ENCODE measurements around the gene SH3D19.
"Not testable (repeated sequence)": the region's sequence is repeated elsewhere in the genome, so short reads cannot be mapped to it uniquely, and the experiment has no call there.

Gene SH3D19

DNA sequence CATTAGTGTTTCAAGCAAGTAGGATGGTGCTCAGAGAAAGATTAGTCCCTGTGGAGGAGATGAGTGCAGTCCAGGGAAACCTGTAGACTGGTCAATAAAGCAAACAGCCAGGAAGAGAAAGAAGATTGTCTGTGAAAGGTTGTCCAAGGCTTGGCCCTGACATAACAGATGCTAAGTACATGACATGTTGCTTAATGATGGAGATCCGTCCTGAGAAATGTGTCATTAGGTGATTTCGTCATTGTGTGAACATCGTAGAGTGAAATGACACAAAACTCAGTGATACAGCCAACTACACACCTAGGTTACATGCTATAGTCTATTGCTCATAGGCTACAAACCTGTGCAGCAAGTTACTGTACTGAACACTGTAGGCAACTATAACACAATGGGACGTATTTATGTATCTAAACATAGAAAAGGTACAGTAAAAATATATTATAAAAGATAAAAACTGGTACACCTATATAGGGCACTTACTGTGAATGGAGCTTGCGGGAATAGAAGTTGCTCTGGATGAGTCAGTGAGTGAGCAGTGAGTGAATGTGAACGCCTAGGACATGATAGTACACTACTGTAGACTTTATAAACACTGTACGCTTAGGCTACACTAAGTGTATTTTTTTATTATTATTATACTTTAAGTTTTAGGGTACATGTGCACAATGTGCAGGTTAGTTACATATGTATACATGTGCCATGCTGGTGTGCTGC is 57.4 kb downstream of the SH3D19 start:
- no peak for DNase-seq

DNA sequence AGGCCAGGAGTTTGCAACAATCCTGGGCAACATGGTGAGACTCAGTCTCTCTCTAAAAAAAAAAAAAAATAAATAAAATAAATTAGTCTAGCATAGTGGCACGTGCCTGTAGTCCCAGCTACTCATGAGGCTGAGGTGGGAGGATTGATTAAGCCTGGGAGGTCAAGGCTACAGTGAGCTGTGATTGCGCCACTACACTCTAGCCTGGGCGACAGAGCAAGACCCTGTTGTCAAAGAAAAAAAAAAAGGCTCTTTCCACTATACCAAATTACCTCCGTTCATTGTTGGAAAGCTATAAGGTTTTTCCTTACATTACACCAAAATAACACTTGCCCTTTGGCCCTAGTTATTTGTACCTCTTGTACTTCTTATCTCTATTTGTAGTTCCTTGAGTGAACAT is 58.3 kb downstream of the SH3D19 start:
- DNase-seq = no peak

DNA sequence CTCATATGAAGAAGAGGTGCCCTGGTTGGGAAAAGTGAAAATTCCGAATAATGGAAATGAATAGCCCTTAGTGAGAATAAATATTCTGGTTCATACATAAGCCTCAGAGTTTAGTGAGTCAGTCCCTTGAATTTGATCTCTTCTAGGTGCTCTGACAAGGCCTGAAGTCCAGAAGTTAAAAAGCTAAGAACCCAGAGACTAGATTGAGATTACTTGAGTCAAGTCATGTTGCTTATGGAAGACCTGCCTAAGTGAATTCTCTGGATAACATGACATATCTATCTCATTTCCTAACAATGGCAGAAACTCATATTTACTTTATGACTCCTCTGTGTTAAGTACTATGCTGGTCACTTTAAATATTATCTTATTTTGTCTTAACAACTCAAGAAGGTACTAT is 58.9 kb downstream of the SH3D19 start:
- DNase-seq = no peak

DNA sequence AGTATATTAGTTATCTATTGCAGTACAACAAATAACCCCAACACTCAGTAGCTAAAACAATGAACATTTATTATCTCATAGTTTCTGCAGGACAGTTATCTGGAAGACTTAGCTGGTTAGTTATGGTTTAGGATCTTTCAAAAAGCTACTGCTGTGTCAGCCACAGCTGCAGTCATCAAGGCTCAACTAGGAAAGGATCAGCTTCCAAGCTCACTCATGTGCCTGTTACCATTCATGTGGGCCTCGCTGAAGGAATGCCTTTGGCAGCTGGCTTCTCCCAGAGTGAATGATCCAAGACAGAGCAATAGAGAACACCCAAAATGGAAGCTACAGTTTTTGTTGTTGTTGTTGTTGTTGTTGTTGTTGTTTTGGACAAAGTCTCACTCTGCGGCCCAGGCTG is 62.0 kb downstream of the SH3D19 start:
- DNase-seq = no peak

DNA sequence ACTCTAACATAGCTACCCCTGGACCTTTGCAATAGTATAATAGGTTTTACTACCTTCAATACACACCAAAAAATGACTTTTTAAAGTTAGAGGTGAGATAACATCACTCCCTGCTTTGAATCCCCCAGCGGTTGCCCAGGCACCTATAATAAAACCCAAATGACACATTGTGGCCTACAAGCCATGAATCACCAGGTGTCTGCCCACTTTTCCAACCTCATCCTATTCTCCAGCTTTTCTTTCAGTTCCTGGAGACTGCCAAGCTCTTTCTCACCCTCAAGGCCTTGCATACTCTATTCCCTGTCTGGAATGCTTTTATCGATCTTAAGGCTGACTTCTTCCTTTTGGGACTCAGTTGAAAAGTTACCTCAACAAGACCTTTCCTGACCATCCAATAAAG is 64.9 kb downstream of the SH3D19 start:
- DNase-seq = no peak

DNA sequence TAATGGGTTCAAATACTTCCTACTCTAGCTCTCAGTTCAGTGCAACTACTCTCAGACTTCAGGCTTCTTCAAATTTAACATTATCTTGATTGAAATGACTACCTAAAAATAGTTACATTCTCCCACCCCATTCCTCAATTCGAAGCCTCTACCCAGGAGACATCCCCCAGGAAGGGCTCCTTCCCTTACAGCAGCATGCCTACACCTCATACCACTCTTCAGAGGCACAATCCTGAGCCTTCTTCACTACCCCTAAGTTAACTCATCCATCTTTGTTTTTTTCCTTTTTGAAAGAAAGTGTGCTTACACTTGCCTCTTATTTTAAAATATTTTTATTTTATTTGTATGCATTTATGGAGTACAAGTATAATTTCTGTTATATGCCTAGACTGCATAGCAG is 65.7 kb downstream of the SH3D19 start:
- DNase-seq = no peak

DNA sequence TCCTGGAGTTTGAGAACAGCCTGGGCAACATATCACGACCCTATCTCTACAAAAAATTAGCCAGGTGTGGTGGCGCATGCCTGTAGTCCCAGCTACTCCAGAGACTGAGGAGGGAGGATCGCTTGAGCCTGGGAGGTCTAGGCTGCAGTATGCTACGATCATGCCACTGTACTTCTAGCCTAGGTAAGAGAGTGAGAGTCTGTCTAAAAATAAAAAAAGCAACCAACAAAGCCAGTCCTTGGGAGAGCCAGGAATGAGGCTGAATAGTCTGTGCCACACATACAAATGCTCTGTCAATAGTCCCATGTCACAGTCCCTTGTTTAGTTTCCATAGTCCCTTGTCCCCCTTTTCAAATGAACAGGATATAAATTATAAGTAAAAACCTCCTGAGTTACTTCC is 67.7 kb downstream of the SH3D19 start:
- no peak for DNase-seq

DNA sequence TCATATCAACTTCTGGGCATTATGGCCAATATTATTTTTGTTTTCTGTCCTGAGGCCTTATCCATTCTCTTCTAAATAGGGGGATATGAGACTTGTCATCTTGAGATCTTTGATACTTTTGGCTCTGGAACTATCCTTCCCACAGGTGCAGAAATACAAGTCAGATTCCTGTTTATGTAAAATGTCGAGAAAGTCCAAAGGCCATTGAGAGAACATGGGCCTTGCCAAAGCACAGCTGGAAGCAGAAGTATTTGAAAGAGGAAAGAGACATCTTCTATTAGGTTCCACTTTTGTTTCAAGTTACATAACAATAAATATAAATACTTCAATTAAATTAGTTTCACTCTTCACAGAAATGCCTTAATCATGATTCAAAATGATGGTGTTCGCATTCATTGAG is 69.3 kb downstream of the SH3D19 start:
- DNase-seq = no peak

DNA sequence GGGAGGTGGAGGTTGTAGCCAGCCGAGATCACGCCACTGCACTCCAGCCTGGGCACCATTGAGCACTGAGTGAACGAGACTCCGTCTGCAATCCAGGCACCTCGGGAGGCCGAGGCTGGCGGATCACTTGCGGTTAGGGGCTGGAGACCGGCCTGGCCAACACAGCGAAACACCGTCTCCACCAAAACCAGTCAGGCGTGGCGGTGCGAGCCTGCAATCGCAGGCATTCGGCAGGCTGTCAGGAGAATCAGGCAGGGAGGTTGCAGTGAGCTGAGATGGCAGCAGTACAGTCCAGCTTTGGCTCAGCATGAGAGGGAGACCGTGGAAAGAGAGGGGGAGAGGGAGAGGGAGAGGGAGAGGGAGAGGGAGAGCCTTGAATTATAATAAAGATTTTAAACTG is 69.7 kb downstream of the SH3D19 start:
- DNase-seq = not testable (repeated sequence)

DNA sequence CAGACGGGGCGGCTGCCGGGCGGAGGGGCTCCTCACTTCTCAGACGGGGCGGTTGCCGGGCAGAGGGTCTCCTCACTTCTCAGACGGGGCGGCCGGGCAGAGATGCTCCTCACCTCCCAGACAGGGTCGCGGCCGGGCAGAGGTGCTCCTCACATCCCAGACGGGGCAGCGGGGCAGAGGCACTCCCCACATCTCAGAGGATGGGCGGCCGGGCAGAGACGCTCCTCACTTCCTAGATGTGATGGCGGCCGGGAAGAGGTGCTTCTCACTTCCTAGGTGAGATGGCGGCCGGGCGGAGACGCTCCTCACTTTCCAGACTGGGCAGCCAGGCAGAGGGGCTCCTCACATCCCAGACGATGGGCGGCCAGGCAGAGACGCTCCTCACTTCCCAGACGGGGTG is 70.2 kb downstream of the SH3D19 start:
- DNase-seq = not testable (repeated sequence)

DNA sequence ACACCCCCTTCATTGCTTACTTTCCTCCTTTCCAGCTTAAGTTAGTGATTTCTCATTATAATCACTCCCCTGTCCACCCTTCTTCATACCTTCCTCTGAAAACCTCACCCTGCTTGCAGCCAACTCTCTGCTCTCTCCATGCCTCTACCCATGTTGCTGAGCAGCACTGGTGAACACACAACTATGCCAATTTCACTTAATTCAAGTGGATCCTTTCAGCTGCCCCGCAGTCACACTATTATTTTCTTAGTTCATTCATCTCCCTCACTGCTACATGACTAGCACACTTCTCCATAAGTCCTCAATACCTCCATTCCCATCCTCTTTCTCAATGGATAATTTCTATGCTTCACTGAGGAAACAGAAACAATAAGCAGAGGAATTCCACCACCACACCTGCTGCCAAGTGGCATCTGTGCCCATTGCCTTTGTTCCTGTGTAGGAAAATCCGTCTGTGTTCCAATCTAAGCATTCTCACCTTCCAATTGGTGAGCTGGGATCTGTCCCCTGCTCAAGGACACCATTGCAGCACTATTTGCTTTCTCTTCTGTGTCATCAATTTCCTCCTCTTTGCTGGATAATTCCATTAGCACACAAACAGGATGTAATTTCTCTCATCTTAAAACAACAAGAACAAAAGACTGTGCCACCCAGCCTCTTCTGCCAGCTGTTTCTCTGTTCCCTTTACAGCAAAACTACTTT is 73.7 kb downstream of the SH3D19 start:
- no peak for DNase-seq

DNA sequence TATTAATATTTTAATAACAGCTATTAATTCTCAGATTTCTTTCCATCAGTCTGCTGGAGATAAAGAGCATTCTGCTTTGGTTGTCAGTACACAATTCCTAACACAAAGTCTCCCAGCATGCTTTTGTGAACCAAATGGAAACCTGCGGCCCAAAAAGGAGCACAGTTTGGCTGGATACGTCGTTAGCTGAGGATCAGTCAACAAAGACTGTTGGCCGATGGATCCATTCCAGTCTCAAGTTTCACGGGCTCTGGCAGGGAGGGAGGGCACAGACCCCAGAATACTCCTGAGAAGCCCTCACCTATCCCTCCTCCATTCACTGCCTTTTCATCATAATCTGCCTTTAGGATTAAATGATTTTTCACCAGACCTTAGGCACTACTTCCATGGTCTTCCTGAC is 74.7 kb downstream of the SH3D19 start:
- DNase-seq = no peak

DNA sequence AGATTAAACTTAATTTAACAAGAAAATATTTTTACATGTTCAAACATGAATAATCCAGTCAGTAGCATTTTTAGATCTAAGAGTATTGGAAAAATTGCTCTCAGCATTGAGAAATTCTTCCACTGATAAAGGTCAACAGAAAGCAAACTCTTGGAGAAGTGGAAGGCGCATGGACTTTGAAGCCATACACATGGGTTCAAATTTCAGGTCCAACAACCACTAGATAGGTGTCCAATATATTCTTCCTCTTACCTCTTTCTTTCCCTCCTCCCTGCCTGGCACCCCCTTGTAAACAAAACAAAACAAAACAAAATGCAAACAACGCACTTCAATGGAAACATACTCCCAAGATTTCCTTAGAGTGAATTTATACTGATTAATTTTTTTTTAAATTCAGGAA is 76.9 kb downstream of the SH3D19 start:
- DNase-seq = no peak

DNA sequence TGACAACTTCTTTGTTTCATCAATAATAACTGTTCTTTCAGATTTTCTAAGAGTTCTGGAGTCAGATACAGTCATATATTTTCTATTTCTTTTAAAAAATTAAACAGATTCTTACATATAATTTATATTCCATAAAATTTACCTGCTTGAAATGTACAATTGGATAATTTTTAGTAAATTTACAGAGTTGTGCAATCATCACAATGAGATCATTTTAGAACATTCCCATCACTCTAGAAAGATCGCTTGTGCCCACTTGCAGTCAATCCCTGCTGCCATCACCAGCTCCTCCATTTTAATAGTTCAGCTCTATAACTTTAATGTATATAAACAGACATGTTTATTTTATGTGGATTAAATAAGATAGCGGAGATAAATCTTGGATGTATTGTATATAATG is 78.0 kb downstream of the SH3D19 start:
- DNase-seq = no peak

DNA sequence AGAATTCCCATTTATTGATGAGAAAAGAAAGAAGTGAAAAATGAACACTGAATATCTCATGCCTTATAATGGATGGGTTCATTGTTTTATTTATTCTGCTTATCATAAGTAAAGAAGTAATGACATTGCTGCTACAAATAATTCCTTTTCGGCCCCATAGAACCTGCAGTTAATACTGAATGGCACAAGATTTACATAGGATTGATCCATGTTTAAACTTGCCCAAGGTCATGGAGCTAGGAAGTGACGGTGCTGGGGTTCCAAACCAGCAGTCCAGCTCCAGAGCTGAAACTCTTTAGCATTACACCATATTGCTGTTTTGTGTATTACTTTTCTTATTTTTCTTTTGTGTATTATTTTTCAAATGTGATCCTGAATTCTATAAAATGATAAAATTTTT is 78.7 kb downstream of the SH3D19 start:
- no peak for DNase-seq

DNA sequence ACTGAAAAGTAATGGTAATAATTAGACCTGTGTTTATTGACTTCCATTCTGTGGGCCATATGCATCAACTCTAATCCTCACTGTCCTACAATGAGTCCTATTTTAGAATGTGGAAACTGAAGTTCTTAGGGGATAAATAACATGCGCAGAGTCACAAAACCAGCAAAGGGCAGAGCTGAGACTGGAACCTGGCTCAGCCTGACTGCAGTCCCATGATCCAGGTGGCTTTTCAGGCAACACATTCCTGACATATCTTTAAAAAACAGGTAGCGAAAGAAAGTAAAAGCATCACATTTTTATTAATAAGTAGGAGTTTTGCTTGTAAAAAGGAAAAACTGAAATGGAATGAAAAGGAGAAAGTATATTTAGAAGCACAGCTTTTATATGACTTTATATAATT is 83.1 kb downstream of the SH3D19 start:
- no peak for DNase-seq

DNA sequence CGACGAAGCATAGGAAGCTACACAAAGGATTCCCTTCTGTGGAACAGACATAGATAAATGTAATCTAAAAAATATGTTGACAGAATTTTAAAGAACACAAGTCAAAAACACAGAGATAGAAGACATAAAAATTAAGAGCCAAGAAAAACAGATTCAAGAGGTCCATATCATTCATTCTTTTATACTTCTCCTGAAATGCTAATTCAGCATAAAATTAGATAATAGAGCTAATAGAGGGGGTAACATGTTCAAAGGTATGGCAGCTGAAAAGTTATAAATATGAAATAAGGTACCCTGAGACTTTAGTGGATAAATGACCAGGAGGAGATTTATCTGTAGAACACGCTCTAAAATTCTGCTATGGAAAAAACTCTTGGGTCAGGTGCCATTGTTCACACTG is 85.8 kb downstream of the SH3D19 start:
- DNase-seq = no peak

DNA sequence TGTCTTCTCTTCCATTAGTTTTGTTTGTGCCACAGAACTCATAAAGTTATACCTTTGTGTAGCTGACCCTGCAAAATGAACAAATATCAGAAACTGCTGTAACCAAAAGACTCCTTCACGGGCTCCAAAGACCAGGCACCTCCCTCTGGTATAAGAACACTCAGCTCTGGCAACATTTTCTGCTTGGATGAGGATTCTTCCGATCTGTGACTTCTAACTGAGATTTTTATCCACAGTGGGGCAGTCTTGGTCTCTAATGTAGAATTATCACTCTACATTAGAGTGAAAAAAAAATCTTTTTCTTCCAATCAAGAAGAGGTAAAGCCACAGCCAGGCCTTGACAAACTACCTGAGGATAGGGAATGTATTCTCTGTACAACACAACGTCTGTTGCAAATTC is 86.9 kb downstream of the SH3D19 start:
- no peak for DNase-seq

DNA sequence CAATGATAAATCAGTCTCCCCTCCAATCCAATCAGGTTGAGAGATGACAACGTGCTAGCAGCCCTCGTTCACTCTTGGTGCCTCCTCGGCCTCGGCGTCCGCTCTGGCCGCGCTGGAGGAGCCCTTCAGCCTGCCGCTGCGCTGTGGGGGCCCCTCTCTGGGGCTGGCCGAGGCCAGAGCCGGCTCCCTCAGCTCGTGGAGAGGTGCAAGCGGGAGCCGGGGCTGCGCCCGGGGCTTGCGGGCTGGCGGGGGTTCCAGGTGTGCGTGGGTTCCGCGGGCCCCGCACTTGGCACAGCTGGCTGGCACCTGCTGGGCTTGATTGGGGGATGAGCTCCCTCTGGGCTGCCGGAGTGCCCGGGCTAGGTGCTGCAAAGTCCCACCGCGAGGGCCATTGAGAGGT is 89.4 kb downstream of the SH3D19 start:
- no peak for DNase-seq

DNA sequence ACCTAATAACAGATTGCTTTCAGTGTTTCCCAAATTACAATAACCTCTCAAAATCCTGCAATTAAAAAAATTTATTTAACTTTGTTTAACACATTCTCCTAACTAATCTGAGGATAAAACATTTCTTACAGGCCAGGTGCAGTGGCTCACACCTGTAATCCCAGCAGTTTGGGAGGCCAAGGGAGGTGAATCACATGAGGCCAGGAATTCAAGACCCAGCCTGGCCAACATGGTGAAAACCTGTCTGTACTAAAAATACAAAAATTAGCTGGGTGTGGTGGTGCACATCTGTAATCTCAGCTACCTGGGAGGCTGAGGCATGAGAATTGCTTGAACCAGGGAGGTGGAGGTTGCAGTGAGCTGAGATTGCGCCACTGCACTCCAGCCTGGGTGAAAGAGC is 90.0 kb downstream of the SH3D19 start:
- DNase-seq = not testable (repeated sequence)

DNA sequence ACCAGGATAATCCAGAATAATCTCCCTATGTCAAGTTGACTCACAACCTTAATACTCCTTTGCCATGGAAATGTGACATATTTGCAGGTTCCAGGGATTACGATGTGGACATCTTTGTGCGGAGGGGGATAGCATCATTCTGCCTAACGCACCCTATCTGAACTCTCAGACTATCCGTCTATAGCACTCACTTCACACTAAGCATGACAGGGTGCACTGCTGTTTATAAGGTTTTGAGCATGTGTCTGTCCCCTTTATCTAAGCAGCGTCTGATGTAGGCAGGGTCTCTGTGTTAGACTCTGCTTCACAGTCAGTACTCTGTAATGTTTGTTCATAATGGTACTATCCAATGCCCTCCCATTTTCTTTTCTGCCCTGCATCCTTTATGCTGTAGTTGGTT is 91.8 kb downstream of the SH3D19 start:
- DNase-seq = no peak

DNA sequence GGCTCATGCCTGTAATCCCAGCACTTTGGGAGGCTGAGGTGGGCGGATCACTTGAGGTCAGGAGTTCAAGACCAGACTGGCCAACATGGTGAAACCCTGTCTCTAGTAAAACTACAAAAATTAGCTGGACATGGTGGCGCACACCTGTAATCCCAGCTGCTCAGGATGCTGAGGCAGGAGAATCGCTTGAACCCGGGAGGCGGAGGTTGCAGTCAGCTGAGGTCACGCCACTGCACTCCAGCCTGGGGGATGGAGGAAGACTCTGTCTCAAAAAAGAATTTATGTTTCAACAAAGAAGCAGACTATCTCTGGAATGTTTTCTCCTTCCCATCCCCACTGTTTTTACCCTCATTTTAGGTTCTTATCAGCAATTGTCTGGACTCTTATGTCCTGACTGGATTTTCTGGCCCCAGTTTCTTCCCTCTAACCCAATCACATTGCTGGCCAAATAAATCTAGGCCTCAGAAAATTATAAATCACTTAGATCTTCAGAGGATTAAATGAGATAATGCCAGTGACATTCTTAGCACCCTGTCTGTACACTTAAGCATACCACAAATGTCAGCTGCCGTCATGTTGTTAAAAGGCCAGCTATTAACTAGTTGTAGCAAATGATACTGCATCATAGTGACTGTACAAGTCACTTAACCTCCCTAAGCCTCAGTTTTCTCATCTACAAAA is 93.3 kb downstream of the SH3D19 start:
- no peak for DNase-seq

DNA sequence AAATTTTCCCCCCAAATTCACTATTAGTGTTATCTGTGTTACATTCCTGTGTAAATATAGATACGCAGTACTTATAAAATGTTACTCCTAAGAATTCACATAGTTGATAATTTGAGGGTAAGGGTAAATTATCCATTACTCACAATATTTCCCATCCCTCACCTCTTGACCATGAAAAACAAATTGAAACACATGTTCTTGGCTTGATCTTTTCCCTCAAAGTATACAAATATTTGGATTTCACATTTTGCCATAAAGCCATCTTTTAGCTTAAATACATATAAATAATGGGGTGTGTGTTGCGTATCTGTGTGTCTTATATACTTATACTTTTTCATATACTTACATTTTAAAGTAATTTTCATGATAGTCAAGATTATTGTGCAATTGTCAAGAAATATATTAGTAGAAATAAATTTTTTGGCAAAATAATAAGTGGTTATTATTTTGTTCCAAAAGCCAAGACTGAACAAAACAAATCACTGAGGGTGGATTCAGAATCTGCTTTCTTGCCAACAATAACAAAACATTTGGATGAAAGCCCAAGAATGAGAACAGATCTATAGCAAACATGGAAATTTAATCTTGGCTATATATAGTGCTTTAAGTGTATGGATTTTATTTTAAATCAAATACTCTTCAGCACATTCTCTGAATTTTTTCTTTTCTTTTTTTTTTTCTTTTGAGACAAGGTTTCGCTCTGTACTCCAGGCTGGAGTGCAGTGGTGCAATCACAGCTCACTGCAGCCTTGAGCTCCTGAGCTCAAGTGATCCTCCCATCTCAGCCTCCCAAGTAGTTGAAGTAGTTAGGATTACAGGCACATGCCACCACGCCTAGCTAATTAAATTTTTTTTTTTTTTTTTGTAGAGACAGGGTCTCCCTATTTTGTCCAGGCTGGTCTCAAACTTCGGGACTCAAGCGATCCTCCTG is 97.0 kb downstream of the SH3D19 start:
- DNase-seq = no peak
